Breast epithelium (tissue), 4 donors: ENCODE data around the gene C17orf100. TPM values are rescaled to one million over a fixed set of nuclear protein-coding genes. Genes with fewer than 3 reads are reported as not detected.

Source experiments
- DNase-seq, 2 donors: peaks; one replicate each; pipeline ENCODE4 v3.0.0-alpha.2; 2019; ENCODE audit warnings: low spot score in 2 of 2
- H3K27ac ChIP-seq, 2 donors: fragments of 200-600 bp; sonication (generic) in 1 of 2; one replicate each; pipeline ENCODE4 v1.5.1; 2016 to 2019; ENCODE audit warnings: mild to moderate bottlenecking in 1 of 2
- H3K27me3 ChIP-seq, 2 donors: fragments of 200-600 bp; sonication (generic) in 1 of 2; one replicate each; pipeline versions ENCODE4 v1.5.1 to v1.6.0; 2017 to 2019; ENCODE audit warnings: control low read depth in 1 of 2, mild to moderate bottlenecking in 1 of 2
- H3K36me3 ChIP-seq: fragments of 200-600 bp; one replicate; pipeline ENCODE4 v1.5.1; 2019
- H3K4me1 ChIP-seq, 2 donors: fragments of 200-600 bp; sonication (generic); one replicate each; pipeline ENCODE4 v1.5.1; 2016 to 2019; ENCODE audit warnings: control low read depth in 1 of 2
- H3K4me3 ChIP-seq, 3 donors: fragments of 200-600 bp; sonication (generic); 1 replicate in 2 of 3; 2 replicates in 1 of 3; pipeline ENCODE4 v1.5.1; 2016 to 2019; ENCODE audit warnings: mild to moderate bottlenecking in 3 of 3, moderate library complexity in 2 of 3
- H3K9me3 ChIP-seq, 2 donors: fragments of 200-600 bp; sonication (generic) in 1 of 2; one replicate each; pipeline ENCODE4 v1.5.1; 2016 to 2019; ENCODE audit warnings: control low read depth in 1 of 2
- CTCF ChIP-seq, 3 donors: fragments of 450-650 bp; IDR thresholded peaks; one replicate each; pipeline ENCODE4 v1.5.1; 2016 to 2017; ENCODE audit warnings: antibody characterized with exemption in 3 of 3, mild to moderate bottlenecking in 3 of 3, moderate library complexity in 3 of 3
- POLR2A ChIP-seq: fragments of 450-650 bp; IDR thresholded peaks from one replicate; pipeline ENCODE4 v1.6.1; 2016; ENCODE audit warnings: antibody characterized with exemption, mild to moderate bottlenecking, moderate library complexity
- POLR2AphosphoS5 ChIP-seq, 3 donors: sonication (generic); formaldehyde crosslinking; IDR thresholded peaks; one replicate each; pipeline ENCODE4 v1.6.1; 2017; ENCODE audit warnings: antibody characterized with exemption in 3 of 3
- intact Hi-C: fragments of 100-400 bp; cut with DNase I; formaldehyde crosslinking; loops from one replicate; pipeline ENCODE4 v1.15.1; 2023; ENCODE audit warnings: low total_unique reads
- total RNA-seq, 3 donors: library from RNA; depleted of rRNA; stranded (reverse); fragments of >200 nt; gene quantifications; one replicate each; pipeline ENCODE4 v1.1.0, GENCODE V29; 2016

Gene C17orf100
- total RNA-seq, 3 donors from 2014 or later: 0.16 to 0.98 (median 0.88) TPM

GRCh38 chr17:6667516-6667915 is 16.0 kb downstream of the C17orf100 start:
- no peak for TF ChIP-seq POLR2AphosphoS5 (IDR thresholded peaks at IDR 0.05)
- TF ChIP-seq CTCF (IDR thresholded peaks at IDR 0.05): no peak
- no peak for TF ChIP-seq POLR2A
- Histone ChIP-seq H3K36me3 (no peaks in the 10 kb centered on the region), H3K27me3 (no peaks in the 10 kb centered on the region), H3K4me1 (no peaks in the 10 kb centered on the region), H3K4me3 (no peak overlapping the region), H3K27ac (no peak overlapping the region), H3K9me3 (no peaks in the 10 kb centered on the region)
- peak in 1 of 2 donors; percentile 27 for DNase-seq
- intact Hi-C loops: loop anchor here (2.0 kb wide), 1 partner anchor 45 kb away; no protein-coding TSS in a partner anchor

GRCh38 chr17:6668219-6668618 is 16.7 kb downstream of the C17orf100 start:
- H3K27me3 ChIP-seq: no peaks in the 10 kb centered on the region
- no peaks in the 10 kb centered on the region for H3K9me3 ChIP-seq
- TF ChIP-seq POLR2A: no peak
- no peaks in the 10 kb centered on the region for H3K36me3 ChIP-seq
- intact Hi-C loops: no loop called here
- H3K4me3 ChIP-seq: no peak overlapping the region
- no peaks in the 10 kb centered on the region for H3K4me1 ChIP-seq
- peak in 1 of 2 donors; percentile 41 for DNase-seq
- H3K27ac ChIP-seq: no peak overlapping the region

GRCh38 chr17:6668727-6669425 is 17.3 kb downstream of the C17orf100 start:
- Histone ChIP-seq H3K9me3 (no peaks in the 10 kb centered on the region), H3K36me3 (no peaks in the 10 kb centered on the region), H3K27ac (no peak overlapping the region), H3K4me3 (no peak overlapping the region), H3K27me3 (no peaks in the 10 kb centered on the region), H3K4me1 (no peaks in the 10 kb centered on the region)
- TF ChIP-seq CTCF (IDR thresholded peaks at IDR 0.05) (no peak), POLR2AphosphoS5 (IDR thresholded peaks at IDR 0.05) (no peak), POLR2A (no peak)
- intact Hi-C loops: no loop called here
- DNase-seq: peak in 1 of 2 donors; percentile 25

GRCh38 chr17:6669479-6670212 is 18.1 kb downstream of the C17orf100 start:
- DNase-seq: peak in 1 of 2 donors; percentile 36
- Histone ChIP-seq H3K9me3 (no peaks in the 10 kb centered on the region), H3K4me3 (no peak overlapping the region), H3K36me3 (no peaks in the 10 kb centered on the region), H3K27ac (no peak overlapping the region), H3K27me3 (no peaks in the 10 kb centered on the region), H3K4me1 (no peaks in the 10 kb centered on the region)
- intact Hi-C loops: no loop called here
- TF ChIP-seq CTCF (IDR thresholded peaks at IDR 0.05): no peak
- TF ChIP-seq POLR2AphosphoS5 (IDR thresholded peaks at IDR 0.05): no peak
- TF ChIP-seq POLR2A: no peak

GRCh38 chr17:6670571-6670970 is 19.0 kb downstream of the C17orf100 start:
- Histone ChIP-seq H3K36me3 (no peaks in the 10 kb centered on the region), H3K27me3 (no peaks in the 10 kb centered on the region), H3K4me1 (no peaks in the 10 kb centered on the region), H3K27ac (no peak overlapping the region), H3K9me3 (no peaks in the 10 kb centered on the region), H3K4me3 (no peak overlapping the region)
- TF ChIP-seq POLR2A: no peak
- DNase-seq: no peak
- intact Hi-C loops: no loop called here

- peak in 1 of 2 donors; percentile 20 for DNase-seq
- Histone ChIP-seq H3K4me3 (no peak overlapping the region), H3K4me1 (no peaks in the 10 kb centered on the region), H3K36me3 (no peaks in the 10 kb centered on the region), H3K27ac (no peak overlapping the region), H3K27me3 (no peaks in the 10 kb centered on the region), H3K9me3 (no peaks in the 10 kb centered on the region)
- no peak for TF ChIP-seq POLR2AphosphoS5 (IDR thresholded peaks at IDR 0.05)
- TF ChIP-seq POLR2A: no peak
- no peak for TF ChIP-seq CTCF (IDR thresholded peaks at IDR 0.05)
- intact Hi-C loops: no loop called here
Observed at GRCh38 chr17:6670999-6671398, 19.4 kb downstream of the C17orf100 start.
